H1 (cell line): ENCODE measurements around the gene KRT12. TPM values are rescaled to one million over a fixed set of nuclear protein-coding genes. Genes with fewer than 3 reads are reported as not detected.

ENCODE experiments used
- CTCF ChIA-PET: fragments of 300-600 bp; sonication (Branson Sonifier 250); formaldehyde crosslinking; loops from one replicate; lab custom pipeline; 2021; ENCODE audit not compliant: partially characterized antibody; lab: Charles Lee
- POLR2A ChIA-PET: fragments of 300-600 bp; sonication (Branson Sonifier 250); formaldehyde crosslinking; loops from one replicate; lab custom pipeline; 2021; ENCODE audit warnings: inconsistent platforms; ENCODE audit not compliant: partially characterized antibody; lab: Charles Lee
- DNase-seq, 2 experiments: peaks; one replicate each; pipeline versions ENCODE4 v3.0.0 to v3.0.0-alpha.2; 2010 to 2022; ENCODE audit warnings: low spot score in 2 of 2, low read depth in 1 of 2, mixed read lengths in 1 of 2
- FAIRE-seq: peaks from 2 replicates; lab custom pipeline; 2011; peaks lifted over from hg19 to GRCh38; lab: Jason Lieb, UNC
- H2AFZ ChIP-seq: 2 replicates; pipeline ENCODE4 v1.8.1; 2012; ENCODE audit warnings: low read length, inconsistent platforms
- H2AK5ac ChIP-seq: 2 replicates; pipeline ENCODE4 v1.6.1; 2013; ENCODE audit warnings: low read depth, low read length
- H2BK120ac ChIP-seq: replicated peaks from 2 replicates; pipeline ENCODE3; 2013; ENCODE audit warnings: low read depth, low read length, inconsistent platforms
- H2BK12ac ChIP-seq: 2 replicates; pipeline ENCODE4 v1.6.1; 2013; ENCODE audit warnings: low read depth, low read length
- H2BK15ac ChIP-seq: 2 replicates; pipeline ENCODE4 v1.6.1; 2013; ENCODE audit warnings: low read length
- H2BK20ac ChIP-seq: 2 replicates; pipeline ENCODE4 v1.6.1; 2013; ENCODE audit warnings: low read length
- H2BK5ac ChIP-seq: 2 replicates; pipeline ENCODE4 v1.6.1; 2013; ENCODE audit warnings: low read depth, low read length
- H3K14ac ChIP-seq: 2 replicates; pipeline ENCODE4 v1.6.1; 2013; ENCODE audit warnings: inconsistent platforms; ENCODE audit not compliant: insufficient read length
- H3K18ac ChIP-seq: 2 replicates; pipeline ENCODE4 v1.6.1; 2013; ENCODE audit warnings: low read length; ENCODE audit errors: extremely low read depth
- H3K23ac ChIP-seq: 2 replicates; pipeline ENCODE4 v1.6.1; 2013; ENCODE audit warnings: inconsistent platforms; ENCODE audit not compliant: insufficient read length
- H3K23me2 ChIP-seq: 2 replicates; pipeline ENCODE4 v1.6.1; 2013; ENCODE audit warnings: low read depth, low read length
- H3K27ac ChIP-seq: 2 replicates; pipeline ENCODE4 v1.6.1; 2011; ENCODE audit warnings: low read depth, low read length, inconsistent platforms
- H3K27me3 ChIP-seq, 4 experiments: replicated peaks in 1 of 4; 1 replicate in 1 of 4; 2 replicates in 3 of 4; pipeline versions ENCODE4 v1.6.1 to v1.8.1; 2011 to 2013; ENCODE audit warnings: low read length in 3 of 4, mild to moderate bottlenecking in 3 of 4, inconsistent platforms in 2 of 4, mixed read lengths in 2 of 4, moderate library complexity in 1 of 4; ENCODE audit not compliant: control insufficient read depth in 3 of 4, insufficient read depth in 3 of 4; ENCODE audit errors: extremely low read depth in 1 of 4
- H3K36me3 ChIP-seq, 4 experiments: 2 replicates each; pipeline versions ENCODE4 v1.6.1 to v1.8.1; 2011 to 2013; ENCODE audit warnings: mild to moderate bottlenecking in 4 of 4, low read length in 3 of 4, moderate library complexity in 2 of 4, control low read depth in 1 of 4, inconsistent platforms in 1 of 4; ENCODE audit not compliant: insufficient read depth in 4 of 4, control insufficient read depth in 2 of 4
- H3K4ac ChIP-seq: replicated peaks from 2 replicates; pipeline ENCODE3; 2013; ENCODE audit warnings: low read length, low read depth, mixed read lengths, inconsistent platforms; ENCODE audit not compliant: insufficient read length
- H3K4me1 ChIP-seq, 4 experiments: replicated peaks in 1 of 4; 1 replicate in 1 of 4; 2 replicates in 3 of 4; pipeline versions ENCODE4 v1.6.1 to v1.8.1; 2011 to 2013; ENCODE audit warnings: low read length in 3 of 4, inconsistent platforms in 2 of 4, mixed read lengths in 1 of 4; ENCODE audit not compliant: insufficient read depth in 4 of 4, control insufficient read depth in 3 of 4
- H3K4me2 ChIP-seq, 2 experiments: 2 replicates each; pipeline versions ENCODE4 v1.6.1 to v1.8.1; 2011 to 2013; ENCODE audit warnings: low read depth in 2 of 2, low read length in 2 of 2, control low read depth in 1 of 2, inconsistent platforms in 1 of 2, mild to moderate bottlenecking in 1 of 2; ENCODE audit not compliant: insufficient read depth in 1 of 2
- H3K4me3 ChIP-seq, 4 experiments: fragments of 200-600, 300-600 bp in 1 of 4; sonication (generic), shearing (Covaris generic), sonication (Bioruptor Twin) in 1 of 4; 2 replicates each; pipeline versions ENCODE4 v1.5.1 to v1.8.1; 2011 to 2016; ENCODE audit warnings: low read length in 4 of 4, low read depth in 3 of 4, control low read depth in 2 of 4, inconsistent platforms in 2 of 4, mild to moderate bottlenecking in 2 of 4, mixed read lengths in 1 of 4, moderate library complexity in 1 of 4; ENCODE audit not compliant: insufficient read depth in 2 of 4; ENCODE audit errors: extremely low read depth in 1 of 4
- H3K56ac ChIP-seq: replicated peaks from 2 replicates; pipeline ENCODE3; 2013; ENCODE audit warnings: low read depth, mild to moderate bottlenecking, mixed read lengths, low read length, inconsistent platforms; ENCODE audit not compliant: insufficient read length
- H3K79me1 ChIP-seq: 2 replicates; pipeline ENCODE4 v1.6.1; 2013; ENCODE audit warnings: low read depth, low read length, control low read depth
- H3K79me2 ChIP-seq, 2 experiments: 2 replicates each; pipeline versions ENCODE4 v1.6.1 to v1.8.1; 2012 to 2013; ENCODE audit warnings: low read length in 2 of 2, mild to moderate bottlenecking in 2 of 2, inconsistent platforms in 1 of 2; ENCODE audit not compliant: insufficient read depth in 2 of 2, control insufficient read depth in 1 of 2
- H3K9ac ChIP-seq, 4 experiments: replicated peaks in 1 of 4; 1 replicate in 1 of 4; 2 replicates in 3 of 4; pipeline versions ENCODE4 v1.6.1 to v1.8.1; 2011 to 2013; ENCODE audit warnings: low read depth in 3 of 4, low read length in 3 of 4, control low read depth in 2 of 4, mild to moderate bottlenecking in 2 of 4, moderate library complexity in 2 of 4, inconsistent platforms in 1 of 4; ENCODE audit errors: extremely low read depth in 1 of 4
- H3K9me3 ChIP-seq, 2 experiments: 2 replicates each; pipeline versions ENCODE4 v1.6.1 to v1.8.1; 2012 to 2013; ENCODE audit warnings: mild to moderate bottlenecking in 2 of 2, moderate library complexity in 2 of 2, control low read depth in 1 of 2, inconsistent platforms in 1 of 2, low read depth in 1 of 2, low read length in 1 of 2, mixed read lengths in 1 of 2; ENCODE audit not compliant: insufficient read depth in 2 of 2
- H4K20me1 ChIP-seq, 2 experiments: replicated peaks in 1 of 2; 2 replicates each; pipeline versions ENCODE3 to v1.8.1; 2011 to 2013; ENCODE audit warnings: inconsistent platforms in 2 of 2, low read length in 2 of 2, mild to moderate bottlenecking in 1 of 2; ENCODE audit not compliant: insufficient read depth in 2 of 2, control insufficient read depth in 1 of 2
- H4K5ac ChIP-seq: 2 replicates; pipeline ENCODE4 v1.6.1; 2013; ENCODE audit warnings: low read length, low read depth, mixed read lengths, inconsistent platforms; ENCODE audit not compliant: insufficient read length
- H4K8ac ChIP-seq: 2 replicates; pipeline ENCODE4 v1.8.0; 2013; ENCODE audit warnings: mild to moderate bottlenecking, moderate library complexity, low read length, inconsistent platforms; ENCODE audit not compliant: insufficient read depth; ENCODE audit errors: extremely low read depth
- H4K91ac ChIP-seq: replicated peaks from 2 replicates; pipeline ENCODE3; 2013; ENCODE audit warnings: low read length, mixed read lengths, inconsistent platforms; ENCODE audit not compliant: insufficient read length
- ASH2L ChIP-seq: fragments of 200-600, 300-600 bp; sonication (generic); IDR thresholded peaks from one replicate; pipeline ENCODE4 v1.7.1; 2017; ENCODE audit warnings: low read length
- ATF3 ChIP-seq: IDR thresholded peaks from 2 replicates; pipeline ENCODE4 v1.6.1; 2011; ENCODE audit warnings: low read depth, mild to moderate bottlenecking, low read length; ENCODE audit not compliant: insufficient read depth
- CBX8 ChIP-seq: fragments of 300-800, 300-1000 bp; sonication (generic); IDR thresholded peaks from 2 replicates; pipeline ENCODE4 v1.7.1; 2016; ENCODE audit warnings: low read depth, low read length, borderline replicate concordance
- CREB1 ChIP-seq: IDR thresholded peaks from 2 replicates; pipeline ENCODE4 v1.6.1; 2012; ENCODE audit warnings: inconsistent platforms
- EZH2 ChIP-seq: fragments of 200-600 bp; sonication (generic); IDR thresholded peaks from 2 replicates; pipeline ENCODE4 v1.7.1; 2012; ENCODE audit warnings: low read depth, mild to moderate bottlenecking, moderate library complexity, low read length, inconsistent platforms; ENCODE audit not compliant: severe bottlenecking
- JUN ChIP-seq: IDR thresholded peaks from 2 replicates; pipeline ENCODE4 v1.6.1; 2011; ENCODE audit warnings: low read depth, mild to moderate bottlenecking, improper control_type of control experiment, low read length
- MAX ChIP-seq: IDR thresholded peaks from 2 replicates; pipeline ENCODE4 v1.6.1; 2012; ENCODE audit warnings: inconsistent platforms
- RFX5 ChIP-seq: IDR thresholded peaks from 2 replicates; pipeline ENCODE4 v1.6.1; 2011; ENCODE audit warnings: low read depth, low read length, improper control_type of control experiment, borderline replicate concordance
- SIRT6 ChIP-seq: IDR thresholded peaks from one replicate; pipeline ENCODE4 v1.7.1; 2012; ENCODE audit warnings: low read length, inconsistent platforms
- SP2 ChIP-seq: IDR thresholded peaks from 2 replicates; pipeline ENCODE4 v1.6.1; 2012; ENCODE audit warnings: mild to moderate bottlenecking, low read length, inconsistent platforms
- SRF ChIP-seq: IDR thresholded peaks from 2 replicates; pipeline ENCODE4 v1.6.1; 2011; ENCODE audit warnings: mild to moderate bottlenecking, low read depth, low read length, moderate library complexity
- USF2 ChIP-seq: IDR thresholded peaks from 2 replicates; pipeline ENCODE4 v1.6.1; 2011; ENCODE audit warnings: low read length, improper control_type of control experiment
- WGBS, 2 experiments: shearing (Covaris generic) in 1 of 2; methylation state at CpG; one replicate each; pipeline versions ENCODE4 v1.1.6 to v1.1.7; 2013 to 2015; ENCODE audit warnings: low lambda C conversion rate in 2 of 2, mixed read lengths in 2 of 2, inconsistent platforms in 1 of 2, low coverage in 1 of 2, missing lambda C conversion rate in 1 of 2; ENCODE audit not compliant: insufficient replicate concordance in 2 of 2, insufficient coverage in 1 of 2, insufficient read length in 1 of 2; ENCODE audit errors: extremely low coverage in 1 of 2, missing lambda C conversion rate in 1 of 2; 5-methylcytosine and 5-hydroxymethylcytosine counted together
- polyA plus RNA-seq, 7 experiments: library from polyadenylated mRNA; depleted of rRNA in 3 of 7; stranded (reverse) in 5 of 7; unstranded in 2 of 7; fragments of >200 nt in 5 of 7; fragments of 200-250 nt in 2 of 7; gene quantifications; 1 replicate in 5 of 7; 2 replicates in 1 of 7; 4 replicates in 1 of 7; pipeline versions ENCODE4 v1.2.1 to v1.2.3, GENCODE V29; 2011 to 2013; ENCODE audit warnings: missing spikeins in 2 of 7, mixed read lengths in 2 of 7
- total RNA-seq: library from RNA; stranded (reverse); fragmentation: NEBNext Ultra II Directional; extraction: Animal tissue kit (Norgen Biotek cat#: 25700); gene quantifications from 2 replicates; pipeline ENCODE4 v1.2.1, GENCODE V29; 2021

Gene KRT12
- total and polyA plus RNA-seq, 2 of the 8 experiments (the other 6 are each of a cell fraction or from before 2014, with no cell fraction given) = not detected

DNA sequence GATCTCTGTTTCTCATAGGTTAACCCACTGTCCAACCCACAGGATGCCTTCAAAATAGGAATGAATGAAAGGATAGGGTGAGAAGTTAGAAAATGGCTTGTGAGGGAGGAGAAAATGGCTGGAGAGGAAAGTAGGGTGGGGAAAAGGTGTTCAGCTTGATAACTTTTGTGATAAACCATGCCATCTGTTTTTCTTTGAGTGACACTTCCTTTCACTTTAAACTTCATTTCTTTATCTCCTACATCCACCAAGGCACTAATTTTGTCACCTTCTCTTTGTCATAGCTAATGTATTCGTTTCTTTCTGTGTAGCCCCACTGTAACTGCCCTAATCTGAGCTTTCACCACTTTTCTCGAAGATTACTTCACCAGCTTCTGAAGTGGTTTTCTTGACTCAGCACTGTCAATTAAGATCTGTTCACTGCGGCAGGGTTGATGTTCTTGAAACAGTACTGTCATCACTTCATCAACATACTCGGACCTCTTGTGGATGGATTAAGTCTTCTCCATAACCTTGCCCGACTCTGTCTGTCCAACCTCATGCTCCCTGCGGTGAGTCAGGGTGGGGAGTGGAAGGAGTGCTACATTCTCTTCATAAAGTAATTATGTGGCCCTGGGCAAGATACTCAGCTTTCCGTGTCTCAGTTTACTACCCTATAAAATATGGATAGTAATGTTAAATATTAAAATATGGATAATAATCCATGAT is 39.1 kb downstream of the KRT12 start:
- Histone ChIP-seq H3K23me2 (no peaks in the 10 kb centered on the region; the same call in 1 of the 2 replicates), H2AFZ (no peak overlapping the region), H2BK15ac (no peak overlapping the region), H3K14ac (no peak overlapping the region), H3K9ac (no peak overlapping the region), H3K79me1 (no peaks in the 10 kb centered on the region), H3K4me2 (no peak overlapping the region), H2BK5ac (no peak overlapping the region), H3K4me3 (no peak overlapping the region), H4K20me1 (peaks cover 0 to 2% of the 10 kb centered on the region in 2 experiments), H3K27ac (no peak overlapping the region), H2BK120ac (no peak overlapping the region), H2AK5ac (no peak overlapping the region), H4K5ac (no peak overlapping the region), H3K4ac (no peak overlapping the region), H4K8ac (no peak overlapping the region), H3K18ac (no peak overlapping the region), H2BK12ac (no peak overlapping the region), H2BK20ac (no peak overlapping the region), H3K9me3 (no peaks in the 10 kb centered on the region), H3K56ac (no peak overlapping the region), H3K4me1 (peaks cover 0 to 2% (median 0%) of the 10 kb centered on the region in 4 experiments; a peak in 1 of 7 replicates), H4K91ac (no peak overlapping the region), H3K27me3 (peaks cover 0 to 24% (median 5%) of the 10 kb centered on the region in 4 experiments; a peak in 5 of 7 replicates), H3K36me3 (no peaks in the 10 kb centered on the region), H3K23ac (no peak overlapping the region), H3K79me2 (no peaks in the 10 kb centered on the region)
- 86% methylated on average over 7 of the region's 7 CpGs; no CpG with 5 or more reads in 1 of the 2 experiments for WGBS, 2 experiments
- ChIA-PET POLR2A (no interaction called here), CTCF (interaction anchor here (1.0 to 1.1 kb wide), 2 partner anchors 216 to 502 kb away, joined by 3 read pairs; no protein-coding TSS in a partner anchor)
- no peak for DNase-seq
- no peak for FAIRE-seq
- no peak for TF ChIP-seq RFX5
- TF ChIP-seq ASH2L = no peak
- no peak for TF ChIP-seq SRF
- no peak for TF ChIP-seq CBX8
- no peak for TF ChIP-seq ATF3
- no peak for TF ChIP-seq USF2
- TF ChIP-seq SP2 = no peak
- TF ChIP-seq SIRT6 = no peak
- TF ChIP-seq MAX = no peak
- no peak for TF ChIP-seq JUN
- no peak for TF ChIP-seq EZH2
- TF ChIP-seq CREB1 = no peak
